ENCODE measurements around the gene SSC5D.

SSC5D gene

GRCh38 chr19:55472463-55472862 lies 15.8 kb upstream of the SSC5D start:
- no peak for DNase-seq (ENCODE audit: low read depth in 1 of 2, low spot score in 1 of 2)

- no peak for DNase-seq (ENCODE audit: low read depth in 1 of 2, low spot score in 1 of 2)
Measured at GRCh38 chr19:55473225-55474012, 14.8 kb upstream of the SSC5D start.

- DNase-seq (ENCODE audit: low read depth in 1 of 2, low spot score in 1 of 2): no peak
Measured at GRCh38 chr19:55474269-55475265, 13.7 kb upstream of the SSC5D start.

- DNase-seq (ENCODE audit: low read depth in 1 of 2, low spot score in 1 of 2): peak; percentile 97
Measured at GRCh38 chr19:55476100-55476775, 12.0 kb upstream of the SSC5D start, which contains the start of gene ZNF628. ZNF628 (plus strand) TSS chr19:55476617; CDS start chr19:55479911, 3,294 bp downstream.

- DNase-seq (ENCODE audit: low read depth in 1 of 2, low spot score in 1 of 2): no peak
Measured at GRCh38 chr19:55477905-55478304, 10.3 kb upstream of the SSC5D start.

- DNase-seq (ENCODE audit: low read depth in 1 of 2, low spot score in 1 of 2): no peak
Measured at GRCh38 chr19:55478364-55478763, 9.9 kb upstream of the SSC5D start.

- DNase-seq (ENCODE audit: low read depth in 1 of 2, low spot score in 1 of 2): no peak
Measured at GRCh38 chr19:55479045-55479444, 9.2 kb upstream of the SSC5D start.

GRCh38 chr19:55479451-55480230 lies 8.6 kb upstream of the SSC5D start:
- no peak for DNase-seq (ENCODE audit: low read depth in 1 of 2, low spot score in 1 of 2)

GRCh38 chr19:55481148-55481793 lies 7.0 kb upstream of the SSC5D start:
- DNase-seq (ENCODE audit: low read depth in 1 of 2, low spot score in 1 of 2): no peak

- no peak for DNase-seq (ENCODE audit: low read depth in 1 of 2, low spot score in 1 of 2)
Measured at GRCh38 chr19:55481794-55482155, 6.5 kb upstream of the SSC5D start.

- no peak for DNase-seq (ENCODE audit: low read depth in 1 of 2, low spot score in 1 of 2)
Measured at GRCh38 chr19:55482156-55482961, 5.9 kb upstream of the SSC5D start.

- no peak for DNase-seq (ENCODE audit: low read depth in 1 of 2, low spot score in 1 of 2)
Measured at GRCh38 chr19:55482967-55483705, 5.1 kb upstream of the SSC5D start.

- DNase-seq (ENCODE audit: low read depth in 1 of 2, low spot score in 1 of 2): no peak
Measured at GRCh38 chr19:55483706-55484592, 4.3 kb upstream of the SSC5D start.

- DNase-seq (ENCODE audit: low read depth in 1 of 2, low spot score in 1 of 2): peak; percentile 52 to 56
Measured at GRCh38 chr19:55484593-55485438, 3.4 kb upstream of the SSC5D start, which contains the start of gene NAT14. NAT14 (plus strand) TSS chr19:55485188; CDS start chr19:55485709, 521 bp downstream.

GRCh38 chr19:55485439-55486011 lies 2.7 kb upstream of the SSC5D start:
- DNase-seq (ENCODE audit: low read depth in 1 of 2, low spot score in 1 of 2): no peak
